Naive thymus-derived CD8-positive, alpha-beta T cell (primary cell): Measurements from ENCODE around the gene SLC39A6. TPM values are rescaled to one million over a fixed set of nuclear protein-coding genes. Genes with fewer than 3 reads are reported as not detected.
A peak's percentile ranks its signal among the peaks of the same experiment; 100 is the strongest.
"Not testable (repeated sequence)": the region's sequence is repeated elsewhere in the genome, so short reads cannot be mapped to it uniquely, and the experiment has no call there.

Experiments used
- ATAC-seq, 2 donors: fragments of 150-1000 bp; cut with Tn5 transposase in 1 of 2; sonication (Bioruptor Pico), chemical (Tn5 transposase) in 1 of 2; 1 replicate in 1 of 2; 2 replicates in 1 of 2; pipeline ENCODE4 v1.10.0; 2021; ENCODE audit warnings: mild to moderate bottlenecking in 2 of 2, moderate library complexity in 2 of 2
- POLR2A ChIA-PET: fragments of 350-600 bp; sonication (Branson Sonifier 250); formaldehyde crosslinking; loops from one replicate; lab custom pipeline; 2021; ENCODE audit warnings: antibody characterized with exemption; lab: Charles Lee
- DNase-seq, 10 donors: peaks; one replicate each; pipeline versions ENCODE4 v3.0.0 to v3.0.0-alpha.2; 2020 to 2022
- H3K27ac Mint-ChIP-seq, 10 donors: one replicate each; pipeline ENCODE4 v1.8.0; 2020 to 2022; ENCODE audit warnings: mild to moderate bottlenecking in 10 of 10, mixed read lengths in 10 of 10, moderate library complexity in 4 of 10, inconsistent platforms in 1 of 10
- H3K27me3 Mint-ChIP-seq, 5 donors: one replicate each; pipeline ENCODE4 v1.8.0; 2021 to 2022; ENCODE audit warnings: mixed read lengths in 5 of 5
- H3K36me3 Mint-ChIP-seq, 3 donors: one replicate each; pipeline ENCODE4 v1.8.0; 2020 to 2022; ENCODE audit warnings: mixed read lengths in 3 of 3, mild to moderate bottlenecking in 2 of 3, inconsistent platforms in 1 of 3
- H3K4me1 Mint-ChIP-seq, 4 donors: one replicate each; pipeline ENCODE4 v1.8.0; 2021 to 2022; ENCODE audit warnings: mixed read lengths in 4 of 4
- H3K4me3 Mint-ChIP-seq, 10 donors: one replicate each; pipeline ENCODE4 v1.8.0; 2020 to 2022; ENCODE audit warnings: mild to moderate bottlenecking in 10 of 10, mixed read lengths in 10 of 10, moderate library complexity in 6 of 10, inconsistent platforms in 1 of 10
- H3K9me3 Mint-ChIP-seq, 9 donors: one replicate each; pipeline ENCODE4 v1.8.0; 2020 to 2022; ENCODE audit warnings: mixed read lengths in 9 of 9, mild to moderate bottlenecking in 3 of 9, inconsistent platforms in 1 of 9, moderate library complexity in 1 of 9
- polyA plus RNA-seq, 3 donors: library from polyadenylated mRNA; unstranded; fragments of 300-500 nt; fragmentation: Illumina TruSeq; gene quantifications; one replicate each; pipeline ENCODE4 v1.2.3, GENCODE V29; 2021
- total RNA-seq, 8 experiments: library from RNA in 2 of 8; stranded (reverse) in 2 of 8; gene quantifications; one replicate each; pipeline ENCODE4 v1.2.3 and lab custom pipeline; 2021 to 2026

Gene SLC39A6
- total and polyA plus RNA-seq, 5 experiments from 2014 or later, result 22.2 to 25.3 (median 22.9) TPM

GRCh38 chr18:36089001-36089400 lies 40.1 kb downstream of the SLC39A6 start:
- peaks cover 0 to under 1% (median 0%) of the 10 kb centered on the region in 5 donors for H3K27me3 Mint-ChIP-seq
- H3K4me1 Mint-ChIP-seq, result peaks cover 4 to 12% (median 7%) of the 10 kb centered on the region in 4 donors
- no peaks in the 10 kb centered on the region for H3K36me3 Mint-ChIP-seq
- H3K9me3 Mint-ChIP-seq, result no peaks in the 10 kb centered on the region
- H3K4me3 Mint-ChIP-seq, result no peak overlapping the region
- H3K27ac Mint-ChIP-seq, result no peak overlapping the region
- DNase-seq, result no peak
- POLR2A ChIA-PET, result no interaction called here
- no peak for ATAC-seq

- Mint-ChIP-seq H3K4me1 (peaks cover 2 to 17% (median 6%) of the 10 kb centered on the region in 4 donors), H3K27ac (no peak overlapping the region), H3K4me3 (no peak overlapping the region), H3K27me3 (peaks cover 0 to 3% (median 0%) of the 10 kb centered on the region in 5 donors), H3K9me3 (no peaks in the 10 kb centered on the region), H3K36me3 (no peaks in the 10 kb centered on the region)
- ATAC-seq (no peak), DNase-seq (no peak)
- POLR2A ChIA-PET, result no interaction called here
These were observed 40.9 kb downstream of the SLC39A6 start for GRCh38 chr18:36088256-36088655.

GRCh38 chr18:36086186-36086585 lies 43.0 kb downstream of the SLC39A6 start:
- Mint-ChIP-seq H3K27ac (no peak overlapping the region), H3K27me3 (peaks cover 0 to 3% (median 0%) of the 10 kb centered on the region in 5 donors), H3K36me3 (peaks cover 0 to 6% (median 3%) of the 10 kb centered on the region in 3 donors), H3K4me1 (peaks cover 0 to 15% (median 0%) of the 10 kb centered on the region in 4 donors), H3K4me3 (no peak overlapping the region), H3K9me3 (peaks cover 0 to 11% (median 5%) of the 10 kb centered on the region in 9 donors)
- ATAC-seq, result no peak
- DNase-seq, result no peak
- POLR2A ChIA-PET, result no interaction called here

- Mint-ChIP-seq H3K36me3 (peaks cover 0 to 16% (median 11%) of the 10 kb centered on the region in 3 donors), H3K9me3 (peaks cover 0 to 21% (median 14%) of the 10 kb centered on the region in 9 donors), H3K4me1 (peaks cover 0 to 15% (median 0%) of the 10 kb centered on the region in 4 donors), H3K27ac (no peak overlapping the region), H3K4me3 (no peak overlapping the region), H3K27me3 (peaks cover 0 to 3% (median 1%) of the 10 kb centered on the region in 5 donors)
- POLR2A ChIA-PET, result no interaction called here
- ATAC-seq (no peak), DNase-seq (no peak)
These were observed 43.9 kb downstream of the SLC39A6 start for GRCh38 chr18:36085195-36085594.

- peaks cover 0 to 36% (median 19%) of the 10 kb centered on the region in 9 donors for H3K9me3 Mint-ChIP-seq
- POLR2A ChIA-PET, result no interaction called here
- ATAC-seq (no peak), DNase-seq (no peak)
- peaks cover 0 to 15% (median 0%) of the 10 kb centered on the region in 4 donors for H3K4me1 Mint-ChIP-seq
- peak overlapping the region in 1 of 10 donors; percentile 64 for H3K27ac Mint-ChIP-seq
- peaks cover 0 to 3% (median 1%) of the 10 kb centered on the region in 5 donors for H3K27me3 Mint-ChIP-seq
- no peak overlapping the region for H3K4me3 Mint-ChIP-seq
- H3K36me3 Mint-ChIP-seq, result peaks cover 0 to 24% (median 11%) of the 10 kb centered on the region in 3 donors
These were observed 45.4 kb downstream of the SLC39A6 start for GRCh38 chr18:36083729-36084128.

- Mint-ChIP-seq H3K36me3 (peaks cover 0 to 24% (median 11%) of the 10 kb centered on the region in 3 donors), H3K9me3 (peaks cover 0 to 37% (median 19%) of the 10 kb centered on the region in 9 donors), H3K4me1 (peaks cover 0 to 12% (median 0%) of the 10 kb centered on the region in 4 donors)
- H3K27ac Mint-ChIP-seq, H3K4me3 Mint-ChIP-seq, POLR2A ChIA-PET, DNase-seq, ATAC-seq, H3K27me3 Mint-ChIP-seq: not testable (repeated sequence)
These were observed 48.0 kb downstream of the SLC39A6 start for GRCh38 chr18:36081118-36081517.

- no peak for DNase-seq
- peaks cover 0 to 24% (median 11%) of the 10 kb centered on the region in 3 donors for H3K36me3 Mint-ChIP-seq
- peaks cover 0 to 37% (median 19%) of the 10 kb centered on the region in 9 donors for H3K9me3 Mint-ChIP-seq
- no peak overlapping the region for H3K4me3 Mint-ChIP-seq
- POLR2A ChIA-PET, result interaction anchor here (0.6 kb wide), 1 partner anchor 771 kb away, joined by 3 read pairs; no protein-coding TSS in a partner anchor
- H3K27me3 Mint-ChIP-seq, result peaks cover 0 to 6% (median 5%) of the 10 kb centered on the region in 5 donors
- peaks cover 0 to 10% (median 0%) of the 10 kb centered on the region in 4 donors for H3K4me1 Mint-ChIP-seq
- H3K27ac Mint-ChIP-seq, result peak overlapping the region in 1 of 10 donors; percentile 89
- no peak for ATAC-seq
These were observed 50.2 kb downstream of the SLC39A6 start for GRCh38 chr18:36078751-36079529.

- H3K36me3 Mint-ChIP-seq, result peaks cover 0 to 24% (median 11%) of the 10 kb centered on the region in 3 donors
- H3K4me3 Mint-ChIP-seq, H3K27me3 Mint-ChIP-seq, ATAC-seq, DNase-seq, H3K4me1 Mint-ChIP-seq, POLR2A ChIA-PET, H3K27ac Mint-ChIP-seq: not testable (repeated sequence)
- peaks cover 0 to 37% (median 19%) of the 10 kb centered on the region in 9 donors for H3K9me3 Mint-ChIP-seq
These were observed 51.4 kb downstream of the SLC39A6 start for GRCh38 chr18:36077764-36078163.

- DNase-seq (no peak), ATAC-seq (peak in 1 of 2 donors; percentile 32)
- Mint-ChIP-seq H3K27ac (no peak overlapping the region), H3K36me3 (peaks cover 0 to 17% (median 6%) of the 10 kb centered on the region in 3 donors), H3K9me3 (peaks cover 0 to 25% (median 13%) of the 10 kb centered on the region in 9 donors), H3K4me1 (peaks cover 0 to 1% (median 0%) of the 10 kb centered on the region in 4 donors), H3K4me3 (no peak overlapping the region), H3K27me3 (peaks cover 0 to 9% (median 6%) of the 10 kb centered on the region in 5 donors)
- POLR2A ChIA-PET, result no interaction called here
These were observed 53.1 kb downstream of the SLC39A6 start for GRCh38 chr18:36075862-36076587.

GRCh38 chr18:36074435-36074834 lies 54.7 kb downstream of the SLC39A6 start:
- DNase-seq (no peak), ATAC-seq (no peak)
- Mint-ChIP-seq H3K4me1 (peaks cover 0 to 1% (median 0%) of the 10 kb centered on the region in 4 donors), H3K4me3 (no peak overlapping the region), H3K27me3 (peaks cover 0 to 9% (median 6%) of the 10 kb centered on the region in 5 donors), H3K27ac (no peak overlapping the region), H3K36me3 (peaks cover 0 to under 1% (median 0%) of the 10 kb centered on the region in 3 donors), H3K9me3 (peaks cover 0 to 9% (median 0%) of the 10 kb centered on the region in 9 donors)
- POLR2A ChIA-PET, result interaction anchor here (0.7 kb wide), 1 partner anchor 1209 kb away, joined by 4 read pairs; no protein-coding TSS in a partner anchor

- H3K4me3 Mint-ChIP-seq, result no peak overlapping the region
- H3K4me1 Mint-ChIP-seq, result peaks cover 0 to 1% (median 0%) of the 10 kb centered on the region in 4 donors
- peaks cover 0 to 1% (median 0%) of the 10 kb centered on the region in 9 donors for H3K9me3 Mint-ChIP-seq
- ATAC-seq (no peak), DNase-seq (no peak)
- H3K36me3 Mint-ChIP-seq, result no peaks in the 10 kb centered on the region
- H3K27ac Mint-ChIP-seq, result no peak overlapping the region
- H3K27me3 Mint-ChIP-seq, result peaks cover 0 to 9% (median 6%) of the 10 kb centered on the region in 5 donors
- POLR2A ChIA-PET, result no interaction called here
These were observed 55.5 kb downstream of the SLC39A6 start for GRCh38 chr18:36073676-36074075.

GRCh38 chr18:36072406-36072805 lies 56.7 kb downstream of the SLC39A6 start:
- not testable (repeated sequence) for H3K27me3 Mint-ChIP-seq, H3K27ac Mint-ChIP-seq, H3K4me1 Mint-ChIP-seq, DNase-seq, H3K4me3 Mint-ChIP-seq, H3K36me3 Mint-ChIP-seq, ATAC-seq, H3K9me3 Mint-ChIP-seq
- POLR2A ChIA-PET, result interaction anchor here (0.8 kb wide), 1 partner anchor 34 kb away, joined by 11 read pairs; no protein-coding TSS in a partner anchor
